ENCODE results near the gene SERTAD4. TPM values are rescaled to one million over a fixed set of nuclear protein-coding genes. Genes with fewer than 3 reads are reported as not detected.

Gene SERTAD4
- total RNA-seq, 4 donors from 2014 or later = 0.36 to 2.7 (median 1.5) TPM

DNA sequence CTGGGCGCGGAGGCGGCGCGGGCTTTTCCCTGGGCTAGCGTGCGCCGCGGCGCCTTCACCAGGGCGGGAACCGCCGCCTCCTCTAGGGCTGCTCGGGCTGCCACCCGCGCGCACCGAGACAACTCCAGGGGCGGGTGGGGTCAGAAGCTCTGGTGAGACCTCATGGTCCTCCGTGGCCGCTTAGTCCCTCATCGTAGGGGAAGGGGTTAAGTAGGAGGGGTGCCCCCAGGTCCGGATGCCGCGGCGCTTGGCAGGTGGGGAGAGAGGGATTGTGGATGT is 559 bp downstream of the SERTAD4 start:
- DNase-seq (ENCODE audit: low spot score) (no peak), ATAC-seq (ENCODE audit: low FRiP score) (peak; percentile 37)
- TF ChIP-seq, protein P1, sequence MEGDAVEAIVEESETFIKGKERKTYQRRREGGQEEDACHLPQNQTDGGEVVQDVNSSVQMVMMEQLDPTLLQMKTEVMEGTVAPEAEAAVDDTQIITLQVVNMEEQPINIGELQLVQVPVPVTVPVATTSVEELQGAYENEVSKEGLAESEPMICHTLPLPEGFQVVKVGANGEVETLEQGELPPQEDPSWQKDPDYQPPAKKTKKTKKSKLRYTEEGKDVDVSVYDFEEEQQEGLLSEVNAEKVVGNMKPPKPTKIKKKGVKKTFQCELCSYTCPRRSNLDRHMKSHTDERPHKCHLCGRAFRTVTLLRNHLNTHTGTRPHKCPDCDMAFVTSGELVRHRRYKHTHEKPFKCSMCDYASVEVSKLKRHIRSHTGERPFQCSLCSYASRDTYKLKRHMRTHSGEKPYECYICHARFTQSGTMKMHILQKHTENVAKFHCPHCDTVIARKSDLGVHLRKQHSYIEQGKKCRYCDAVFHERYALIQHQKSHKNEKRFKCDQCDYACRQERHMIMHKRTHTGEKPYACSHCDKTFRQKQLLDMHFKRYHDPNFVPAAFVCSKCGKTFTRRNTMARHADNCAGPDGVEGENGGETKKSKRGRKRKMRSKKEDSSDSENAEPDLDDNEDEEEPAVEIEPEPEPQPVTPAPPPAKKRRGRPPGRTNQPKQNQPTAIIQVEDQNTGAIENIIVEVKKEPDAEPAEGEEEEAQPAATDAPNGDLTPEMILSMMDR (IDR thresholded peaks at IDR 0.05) = no peak

DNA sequence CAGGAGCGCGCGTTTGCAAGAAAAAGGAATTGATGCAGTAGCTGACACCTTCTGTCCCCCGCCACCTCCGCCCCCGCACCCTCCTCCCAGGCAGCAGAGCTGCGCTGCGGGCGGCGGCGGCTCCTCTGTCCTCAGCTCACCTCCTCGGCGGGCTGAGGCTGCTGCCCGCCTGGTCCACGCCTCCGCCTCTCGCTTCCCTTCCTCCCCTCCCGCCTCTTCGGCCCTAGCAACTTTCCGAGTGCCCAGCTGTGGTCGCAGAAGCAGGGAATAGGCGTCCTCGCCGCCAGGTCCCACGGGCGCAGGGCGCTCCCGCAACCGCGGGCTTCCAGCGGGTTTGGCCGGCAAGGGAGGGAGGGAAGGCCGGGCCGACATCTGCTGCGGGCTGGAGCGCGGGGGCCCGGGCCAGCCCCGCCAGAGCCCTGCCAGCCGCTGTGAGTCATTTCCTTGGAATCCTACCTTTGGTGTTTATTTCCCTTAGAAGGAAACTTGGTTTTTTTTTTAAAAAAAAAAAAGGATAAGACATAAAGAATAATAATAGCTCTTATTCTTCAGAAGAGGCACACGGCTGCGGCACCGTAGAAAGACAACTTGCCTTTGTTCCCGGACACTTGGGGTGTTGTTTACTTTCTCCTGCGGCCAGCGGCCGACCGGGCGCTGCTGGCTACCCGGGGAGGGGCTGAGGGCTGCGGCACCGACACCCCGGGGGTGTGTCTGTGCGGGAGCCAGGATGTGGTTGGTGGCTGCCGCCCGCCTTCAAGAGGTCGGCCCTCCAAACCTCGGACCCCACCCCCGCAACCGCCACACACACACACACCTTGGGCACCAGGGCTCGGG is 1.1 kb downstream of the SERTAD4 start:
- ATAC-seq (ENCODE audit: low FRiP score) (peak; percentile 69), DNase-seq (ENCODE audit: low spot score) (no peak)
- TF ChIP-seq, protein P1 (IDR thresholded peaks at IDR 0.05) = no peak

DNA sequence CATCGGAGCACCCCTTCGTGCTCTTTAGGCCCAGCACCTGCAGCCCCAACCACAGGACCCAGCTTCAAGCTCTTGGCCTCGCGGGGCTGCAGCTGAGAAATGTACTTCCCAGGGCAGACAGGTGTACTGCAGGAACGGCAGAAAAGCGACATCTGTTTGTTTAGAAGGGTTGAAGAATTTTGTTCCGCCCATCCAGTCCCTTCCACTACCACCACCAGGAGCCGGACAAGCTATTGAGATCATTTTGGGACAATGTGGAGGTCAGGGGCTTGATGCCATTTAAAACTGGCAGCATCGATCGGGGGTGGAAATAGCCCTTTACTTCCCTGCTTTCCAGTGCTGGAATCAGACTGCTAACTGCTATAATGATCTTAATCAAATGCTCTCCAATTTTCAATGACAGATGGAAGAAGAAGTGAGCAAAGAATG is 1.7 kb downstream of the SERTAD4 start:
- DNase-seq (ENCODE audit: low spot score) = no peak
- TF ChIP-seq, protein P1 (IDR thresholded peaks at IDR 0.05) = no peak
- ATAC-seq (ENCODE audit: low FRiP score) = no peak

DNA sequence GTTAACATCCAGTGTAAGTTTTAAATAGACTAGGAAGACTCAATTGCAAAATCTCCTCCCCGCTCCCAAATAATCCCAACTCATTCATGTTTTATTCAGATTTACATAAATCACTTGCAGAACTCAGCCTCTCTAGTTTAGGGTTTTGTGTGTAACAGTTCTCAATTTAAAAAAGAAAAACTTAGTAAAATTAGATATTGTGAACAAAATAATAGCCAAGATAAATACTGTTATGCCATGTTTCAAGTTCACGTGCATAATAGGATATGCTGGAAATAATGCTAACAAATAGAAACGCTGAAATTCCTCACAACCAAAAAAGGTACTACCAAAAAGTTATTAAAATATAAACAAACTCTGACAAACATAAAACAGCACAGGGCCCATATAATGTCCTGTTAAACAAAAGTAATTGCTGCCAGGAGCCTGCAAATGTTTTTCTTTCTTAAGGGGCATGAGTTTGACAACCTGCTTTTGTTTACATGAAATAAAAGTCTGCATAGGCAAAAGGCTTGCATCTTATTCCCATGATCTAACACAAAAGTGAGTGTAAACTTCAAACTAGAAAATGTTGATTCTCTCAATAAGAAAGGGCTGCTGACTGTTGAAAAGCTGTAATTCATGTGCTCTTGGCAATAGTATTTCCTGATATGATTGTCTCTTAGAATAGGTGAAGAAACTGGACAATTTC is 2.9 kb downstream of the SERTAD4 start:
- ATAC-seq (ENCODE audit: low FRiP score) (no peak), DNase-seq (ENCODE audit: low spot score) (no peak)
- TF ChIP-seq, protein P1 (IDR thresholded peaks at IDR 0.05) = no peak

DNA sequence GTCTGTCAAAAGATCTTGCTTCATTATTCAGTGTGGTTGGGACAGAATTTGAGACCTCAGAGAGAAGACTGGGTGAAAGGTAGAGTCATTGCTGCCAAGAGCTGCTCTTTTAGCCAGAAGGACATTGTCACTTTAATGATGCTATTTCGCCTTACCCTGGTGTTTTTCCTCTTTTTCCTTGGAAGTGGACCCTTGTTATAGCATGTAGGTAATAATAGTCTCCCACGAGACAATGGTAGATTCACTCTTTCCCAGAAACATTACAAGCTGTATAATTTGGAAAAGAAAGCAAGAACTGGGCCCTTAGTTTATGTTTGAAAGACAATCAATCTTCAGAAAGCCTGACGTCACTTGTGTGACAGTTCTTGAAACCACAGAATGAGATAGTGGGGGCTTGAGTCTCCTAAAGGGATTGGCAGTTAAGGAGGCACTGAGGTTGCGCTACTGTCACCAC is 3.8 kb downstream of the SERTAD4 start:
- TF ChIP-seq, protein P1 (IDR thresholded peaks at IDR 0.05) = no peak
- ATAC-seq (ENCODE audit: low FRiP score) = no peak

DNA sequence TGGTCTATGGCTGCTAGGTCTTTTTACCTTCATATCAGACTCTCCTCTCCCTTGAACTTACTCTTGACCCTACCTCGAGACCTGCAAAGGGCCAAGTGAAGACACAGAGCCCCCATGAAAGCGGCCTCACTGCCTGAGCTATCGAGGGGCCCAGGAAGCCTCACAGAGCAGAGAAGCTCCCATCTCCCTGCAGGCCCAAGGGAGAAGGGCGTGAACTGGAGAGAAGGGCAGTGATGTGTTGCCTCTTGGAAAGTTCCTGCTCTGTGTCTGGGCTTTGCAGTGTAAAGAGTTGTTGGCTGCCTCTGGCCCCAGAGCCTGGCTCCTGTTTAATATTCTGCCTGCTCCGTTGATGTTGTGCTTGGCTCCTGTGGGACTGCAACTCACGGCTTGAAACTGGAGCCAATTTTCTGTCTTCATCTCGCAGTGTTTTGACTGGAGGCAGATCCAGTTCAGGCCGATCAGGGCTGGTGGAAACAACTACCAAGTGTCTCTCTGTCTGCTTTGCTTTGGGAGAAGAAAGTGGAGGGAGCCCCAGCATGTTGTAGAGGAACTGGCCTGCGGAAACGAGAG is 4.3 kb downstream of the SERTAD4 start:
- DNase-seq (ENCODE audit: low spot score) (no peak), ATAC-seq (ENCODE audit: low FRiP score) (peak; percentile 48)
- TF ChIP-seq, protein P1 (IDR thresholded peaks at IDR 0.05) = no peak

More for the DNA sequence above, 3.8 kb downstream of the SERTAD4 start:
- DNase-seq (ENCODE audit: low spot score) = no peak
